GM18870 (cell line): ENCODE data around the gene AP4S1.
A peak's percentile ranks its signal among the peaks of the same experiment; 100 is the strongest.
"Not testable (repeated sequence)": the region's sequence is repeated elsewhere in the genome, so short reads cannot be mapped to it uniquely, and the experiment has no call there.

Experiments
- ATAC-seq: cut with Tn5 transposase; IDR thresholded peaks from one replicate; pipeline ENCODE4 v1.9.1; 2021; ENCODE audit warnings: moderate library complexity; ENCODE audit not compliant: unreplicated experiment

AP4S1 gene

DNA sequence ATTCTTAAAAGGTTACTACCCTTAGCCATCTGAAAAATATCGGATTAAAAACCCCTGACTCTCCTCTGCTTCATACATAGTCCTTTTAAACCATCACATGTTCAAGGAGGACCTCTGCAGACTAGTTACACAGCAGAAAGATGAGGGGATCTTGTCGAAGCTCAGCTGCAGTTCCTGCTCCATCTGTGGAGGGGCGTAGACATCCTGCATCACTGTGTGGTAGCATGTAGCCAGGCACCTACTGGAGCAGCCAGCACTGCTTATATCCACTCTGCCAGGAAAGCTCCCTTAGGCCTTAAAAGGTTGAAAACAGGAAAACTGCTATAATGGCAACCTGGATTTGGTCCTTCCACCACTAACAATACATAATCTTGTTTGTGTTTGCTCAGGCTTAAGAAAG lies 58.3 kb downstream of the AP4S1 start:
- no peak for ATAC-seq

- ATAC-seq = peak; percentile 60
Measured at GRCh38 chr14:31084385-31084784, 58.9 kb downstream of the AP4S1 start.

- ATAC-seq = no peak
Measured at GRCh38 chr14:31085027-31085426, 59.6 kb downstream of the AP4S1 start.

DNA sequence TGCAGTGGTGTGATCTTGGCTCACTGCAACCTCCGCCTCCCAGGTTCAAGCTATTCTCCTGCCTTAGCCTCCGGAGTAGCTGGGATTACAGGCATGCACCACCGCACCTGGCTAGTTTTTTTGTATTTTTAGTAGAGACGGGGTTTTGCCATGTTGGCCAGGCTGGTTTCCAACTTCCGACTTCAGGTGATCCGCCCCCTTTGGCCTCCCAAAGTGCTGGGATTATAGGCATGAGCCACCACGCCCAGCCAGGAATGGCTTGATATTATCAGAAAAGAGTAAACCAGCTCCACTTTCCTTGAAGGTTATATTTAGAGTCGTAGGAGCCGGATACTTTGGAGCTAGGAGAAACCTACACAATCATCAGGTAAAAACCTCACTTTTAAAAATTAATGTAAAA lies 61.0 kb downstream of the AP4S1 start:
- ATAC-seq = not testable (repeated sequence)

DNA sequence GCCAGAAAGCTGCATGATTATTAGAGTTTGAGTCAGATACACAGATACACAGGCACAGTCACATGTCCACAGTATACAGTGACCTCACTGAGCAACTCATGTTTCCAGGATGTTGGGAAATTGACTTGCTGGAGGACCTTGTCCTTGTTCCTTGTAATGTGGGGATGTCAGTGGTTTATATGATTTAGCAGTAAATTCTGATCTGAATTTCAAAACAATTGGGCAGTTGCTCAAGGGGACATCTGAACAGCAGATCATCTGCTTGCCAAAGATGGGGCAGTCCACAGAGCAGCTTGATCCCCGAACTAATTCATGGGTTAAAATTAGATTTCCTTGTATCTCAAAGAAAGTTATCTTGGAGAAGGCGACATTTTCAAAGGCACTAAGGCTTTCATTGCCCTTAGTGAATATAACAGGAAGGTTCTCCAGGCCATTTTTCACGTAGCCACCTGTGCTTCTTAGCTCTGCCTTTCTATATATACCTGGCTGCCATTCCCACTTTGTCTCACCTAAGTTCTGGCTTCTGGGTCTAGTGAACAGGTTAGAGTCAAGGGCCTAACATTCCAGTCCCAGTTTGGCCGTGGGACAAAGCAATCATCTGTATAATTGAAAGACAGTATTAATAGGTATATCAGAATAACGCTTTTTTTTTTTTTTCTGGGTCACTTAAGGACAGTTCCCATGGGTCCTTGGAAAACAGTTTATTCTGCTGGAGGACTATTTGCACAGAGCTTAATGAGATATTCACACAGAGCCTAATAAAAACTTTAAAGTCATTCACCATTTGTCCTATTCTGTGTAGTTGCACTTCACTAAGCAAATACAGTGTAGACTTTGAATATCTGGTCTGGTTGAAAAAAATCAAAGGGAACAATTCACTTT lies 65.7 kb downstream of the AP4S1 start:
- no peak for ATAC-seq

DNA sequence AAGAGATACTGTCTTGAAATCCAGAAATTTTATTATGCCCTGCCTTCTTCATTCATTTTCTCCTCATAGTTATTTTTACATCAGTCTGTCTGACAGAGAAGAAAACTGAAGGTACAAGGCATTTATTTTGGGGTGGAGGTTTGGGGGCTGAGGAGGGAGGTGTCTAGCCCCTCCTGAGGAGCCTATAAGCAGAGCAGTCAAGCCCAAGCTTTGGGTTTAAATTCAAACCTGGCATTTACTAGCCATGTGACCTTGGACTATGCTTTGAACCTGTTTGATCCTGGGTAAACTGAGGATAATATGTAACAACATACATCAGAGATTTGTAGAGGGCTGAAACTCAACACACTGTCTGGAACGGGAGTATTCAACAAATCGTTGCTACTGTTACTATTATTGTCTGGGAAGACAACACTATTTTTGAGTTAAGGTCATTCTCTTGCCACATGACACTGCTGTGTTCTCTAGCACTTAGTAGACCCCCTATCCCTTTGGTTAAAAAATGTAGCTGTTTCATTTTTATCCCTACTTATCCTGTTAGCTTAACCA lies 66.8 kb downstream of the AP4S1 start:
- no peak for ATAC-seq

GRCh38 chr14:31093884-31094839 lies 68.7 kb downstream of the AP4S1 start:
- ATAC-seq = not testable (repeated sequence)

DNA sequence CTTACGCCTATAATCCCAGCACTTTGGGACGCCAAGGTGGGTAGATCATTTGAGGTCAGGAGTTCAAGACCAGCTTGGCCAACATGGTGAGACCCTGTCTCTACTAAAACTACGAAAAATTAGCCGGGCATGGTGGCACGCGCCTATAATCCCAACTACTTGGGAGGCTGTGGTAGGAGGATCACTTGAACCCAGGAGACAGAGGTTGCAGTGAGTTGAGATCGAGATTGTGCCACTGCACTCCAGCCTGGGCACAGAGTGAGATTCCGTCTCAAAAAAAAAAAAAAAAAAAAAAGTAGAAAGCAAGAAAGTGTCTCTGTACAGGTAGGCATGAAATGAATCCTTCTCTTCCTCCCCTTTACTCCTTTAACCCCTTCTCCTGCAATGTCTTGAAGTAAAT lies 70.4 kb downstream of the AP4S1 start:
- not testable (repeated sequence) for ATAC-seq

- ATAC-seq = no peak
Measured at GRCh38 chr14:31096255-31096654, 70.8 kb downstream of the AP4S1 start.

DNA sequence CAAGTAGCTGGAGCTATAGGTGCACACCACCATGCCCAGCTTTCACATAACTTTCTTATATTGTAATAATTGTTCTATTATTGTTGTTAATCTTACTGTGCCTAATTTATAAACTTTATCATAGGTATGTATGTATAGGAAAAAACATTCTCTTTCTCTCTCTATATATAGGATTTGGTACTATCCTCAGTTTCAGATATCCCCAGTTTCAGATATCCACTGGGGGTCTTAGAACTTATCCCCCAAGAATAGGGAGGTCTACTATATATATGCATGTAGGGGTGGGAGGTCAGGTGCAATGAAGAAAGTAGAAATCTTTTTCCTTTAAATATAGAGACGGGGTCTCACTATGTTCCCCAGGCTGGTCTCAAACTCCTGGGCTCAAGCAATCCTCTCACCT lies 71.6 kb downstream of the AP4S1 start:
- ATAC-seq = no peak

GRCh38 chr14:31106768-31107167 lies 81.3 kb downstream of the AP4S1 start:
- ATAC-seq = no peak

- ATAC-seq = no peak
Measured at GRCh38 chr14:31109257-31109656, 83.8 kb downstream of the AP4S1 start.

- no peak for ATAC-seq
Measured at GRCh38 chr14:31110872-31111271, 85.4 kb downstream of the AP4S1 start.

GRCh38 chr14:31113794-31114193 lies 88.3 kb downstream of the AP4S1 start:
- ATAC-seq = no peak

DNA sequence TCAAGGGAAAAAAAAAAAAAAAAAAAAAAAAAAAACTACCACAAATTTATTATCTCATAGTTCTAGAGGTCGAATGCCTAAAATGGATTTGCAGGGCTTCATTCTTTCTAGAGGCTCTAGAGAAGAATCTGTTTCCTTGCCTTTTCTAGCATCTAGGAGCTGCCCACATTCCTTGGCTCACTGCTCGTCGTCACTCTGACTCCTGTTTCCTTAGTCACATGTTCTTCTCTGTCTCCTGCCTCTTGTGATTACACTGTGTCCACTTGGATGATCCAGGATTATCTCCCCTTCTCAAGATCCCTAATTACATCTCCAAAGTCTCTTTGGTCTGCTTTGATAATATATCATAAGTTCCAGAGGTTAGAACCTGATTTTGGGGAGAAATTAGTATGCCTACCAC lies 93.4 kb downstream of the AP4S1 start:
- ATAC-seq = no peak

- ATAC-seq = no peak
Measured at GRCh38 chr14:31122098-31122611, 96.7 kb downstream of the AP4S1 start.

GRCh38 chr14:31122921-31123320 lies 97.5 kb downstream of the AP4S1 start:
- ATAC-seq = no peak

DNA sequence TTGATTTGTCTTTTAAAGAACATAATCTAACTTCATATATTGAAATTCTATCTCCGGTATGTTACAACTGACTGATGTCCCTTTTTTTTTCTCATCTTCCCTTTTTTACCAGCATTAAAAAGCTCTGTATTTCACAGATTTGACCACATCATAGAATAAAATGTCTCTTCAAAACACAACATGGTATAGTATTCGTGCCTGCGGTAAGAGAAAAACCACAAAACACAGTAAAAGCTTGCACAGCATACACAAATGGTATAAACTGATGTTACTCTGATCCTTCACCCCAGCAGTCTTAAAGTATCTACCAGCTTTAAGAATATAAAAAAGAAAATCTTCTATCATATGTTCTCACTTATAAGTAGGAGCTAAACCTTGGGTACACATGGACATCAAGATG lies 98.7 kb downstream of the AP4S1 start:
- ATAC-seq = no peak

- no peak for ATAC-seq
Measured at GRCh38 chr14:31125231-31125630, 99.8 kb downstream of the AP4S1 start.

GRCh38 chr14:31126680-31127079 lies 101.2 kb downstream of the AP4S1 start:
- ATAC-seq = no peak

DNA sequence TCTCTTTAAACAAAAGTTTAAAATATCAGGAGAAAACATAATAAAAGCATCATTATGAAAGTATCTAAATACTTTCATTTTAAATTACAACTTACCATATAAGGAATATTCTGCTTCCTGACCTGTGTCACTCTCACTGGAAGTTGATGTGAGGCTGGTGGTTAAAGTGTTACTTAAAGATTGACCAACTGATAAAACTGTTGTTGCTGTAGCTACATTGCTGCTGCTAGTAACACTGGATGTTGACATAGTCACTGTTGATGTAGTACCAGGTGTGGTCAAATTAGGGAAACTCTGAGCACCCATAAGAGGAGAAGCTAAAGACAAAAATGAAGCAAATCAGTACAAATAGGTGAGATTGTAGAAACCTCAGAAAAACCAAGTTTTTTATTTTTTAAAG lies 102.2 kb downstream of the AP4S1 start:
- ATAC-seq = peak; percentile 63
